Upper lobe of left lung (tissue), 4 donors: Measurements from ENCODE around the gene FER.

Source experiments
- CTCF ChIP-seq, 6 experiments: fragments of 450-650 bp in 4 of 6; fragments of 200-600 bp in 2 of 6; sonication (generic) in 2 of 6; IDR thresholded peaks; one replicate each; pipeline ENCODE4 v1.5.1; 2016 to 2019; ENCODE audit warnings: antibody characterized with exemption in 6 of 6
- POLR2A ChIP-seq, 4 donors: fragments of 450-650 bp; IDR thresholded peaks; one replicate each; pipeline ENCODE4 v1.5.1; 2016 to 2017; ENCODE audit warnings: antibody characterized with exemption in 4 of 4, mild to moderate bottlenecking in 2 of 4
- POLR2AphosphoS5 ChIP-seq, 2 donors: sonication (generic); formaldehyde crosslinking; IDR thresholded peaks; one replicate each; pipeline ENCODE4 v1.5.1; 2017; ENCODE audit warnings: antibody characterized with exemption in 2 of 2

DNA sequence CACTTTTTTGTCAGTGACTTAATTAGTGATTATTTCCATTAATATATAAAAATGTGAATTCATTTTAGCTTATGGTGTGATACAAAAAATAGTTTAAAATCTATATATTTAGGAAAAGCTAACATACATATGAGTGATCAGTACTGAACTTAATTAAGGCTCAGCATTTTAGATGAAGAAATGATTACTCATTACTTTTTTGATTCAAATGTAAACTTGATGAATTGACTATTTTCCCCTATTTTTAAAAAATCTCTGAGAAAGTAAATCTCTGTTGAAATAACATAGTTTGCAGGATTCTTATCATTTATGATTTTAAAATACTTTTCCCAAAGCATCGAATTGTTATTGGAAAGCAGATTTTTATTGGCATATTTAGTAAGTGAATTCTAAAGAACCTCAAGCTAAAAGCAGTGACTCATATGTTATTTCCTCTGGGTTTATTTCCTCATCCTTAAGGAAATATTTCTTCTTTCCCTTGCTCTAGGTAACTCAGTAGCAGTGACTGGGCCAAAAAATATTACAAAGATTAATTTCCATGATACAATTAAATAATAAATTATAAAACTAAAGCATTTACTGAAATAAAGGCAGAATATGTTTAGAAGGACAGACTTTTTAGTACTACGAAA, 290.6 kb downstream of the FER start:
- no peak for TF ChIP-seq POLR2AphosphoS5 (IDR thresholded peaks at IDR 0.05)
- no peak for TF ChIP-seq CTCF (IDR thresholded peaks at IDR 0.05)
- no peak for TF ChIP-seq POLR2A (IDR thresholded peaks at IDR 0.05)
